ENCODE results near the gene SUN1. TPM values are rescaled to one million over a fixed set of nuclear protein-coding genes. Genes with fewer than 3 reads are reported as not detected.

SUN1 gene
- total and polyA plus RNA-seq, 2 of the 8 experiments (the other 6 are each of a cell fraction or from before 2014, with no cell fraction given): 108 to 158 TPM

DNA sequence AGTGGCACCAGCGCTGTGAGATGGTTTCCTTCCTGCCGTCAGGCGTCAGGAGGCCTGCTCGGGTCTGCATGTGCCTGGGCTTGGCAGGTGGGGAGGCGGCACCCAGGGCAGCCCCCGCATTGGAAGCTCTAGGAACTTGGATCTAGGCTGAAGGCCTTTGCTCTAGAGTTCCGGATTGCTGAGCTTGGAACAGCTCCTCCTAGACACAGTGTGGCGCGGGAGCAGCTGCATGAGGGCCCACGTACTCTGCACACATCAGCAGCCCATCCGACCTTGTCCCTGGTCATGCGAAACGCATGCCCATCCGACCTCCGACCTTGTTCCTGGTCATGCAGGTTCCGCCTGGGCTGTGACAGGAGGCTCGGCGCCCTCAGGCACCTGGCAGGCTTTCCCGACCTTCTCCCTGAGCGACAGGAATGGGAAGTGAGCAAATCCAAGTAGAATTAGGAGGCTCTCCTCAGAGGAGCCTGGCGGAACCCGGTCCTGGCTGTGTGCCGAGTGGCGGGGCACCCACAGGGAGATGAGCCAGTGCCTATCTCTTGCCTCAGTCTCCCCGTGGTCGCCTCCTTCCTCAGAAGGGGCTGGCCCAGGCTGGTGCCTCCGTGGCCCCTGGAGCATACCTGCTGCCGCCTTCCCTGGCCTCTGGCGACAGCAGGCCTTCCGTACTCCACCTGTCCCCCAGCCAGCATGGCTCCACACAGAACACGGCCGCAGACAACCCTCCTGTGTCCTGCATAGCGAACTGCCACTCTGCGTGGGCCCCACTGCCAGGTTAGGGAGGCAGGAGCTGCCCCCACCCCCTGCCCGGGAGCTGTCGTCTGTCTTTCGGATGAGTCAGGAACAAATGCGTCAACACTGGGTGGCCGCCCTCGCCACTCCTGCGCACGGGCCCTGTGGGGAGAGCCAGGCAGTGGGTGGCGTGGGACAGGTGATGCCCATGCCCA is 56.1 kb downstream of the SUN1 start (continued):
- TF ChIP-seq RAD21 (IDR thresholded peaks at IDR 0.05 in 1 of 2, conservative IDR thresholded peaks at IDR 0.05 in 1 of 2; ENCODE audit: low read depth in 2 of 2, low read length in 2 of 2) (no peak), KDM1A (IDR thresholded peaks at IDR 0.05; ENCODE audit: borderline replicate concordance, low read length) (no peak), HDAC2 (IDR thresholded peaks at IDR 0.05; ENCODE audit: borderline replicate concordance in 1 of 2, low read depth in 2 of 2, low read length in 2 of 2) (no peak), CREB1 (IDR thresholded peaks at IDR 0.05) (no peak), CEBPB (IDR thresholded peaks at IDR 0.05; ENCODE audit: low read depth, low read length) (no peak), TCF12 (IDR thresholded peaks at IDR 0.05; ENCODE audit: low read depth, low read length) (no peak), EP300 (IDR thresholded peaks at IDR 0.05; ENCODE audit: borderline replicate concordance in 1 of 2, low read depth in 2 of 2, low read length in 2 of 2) (no peak)
